GM11168 (cell line): ENCODE data around the gene TUBGCP2.

Experiments
- in situ Hi-C: fragments of 300-500 bp; cut with MboI; formaldehyde crosslinking; loops from one replicate; pipeline ENCODE4 v1.12.0; 2022; ENCODE audit warnings: low sequenced_read_pairs; ENCODE audit not compliant: unreplicated experiment

TUBGCP2 gene

DNA sequence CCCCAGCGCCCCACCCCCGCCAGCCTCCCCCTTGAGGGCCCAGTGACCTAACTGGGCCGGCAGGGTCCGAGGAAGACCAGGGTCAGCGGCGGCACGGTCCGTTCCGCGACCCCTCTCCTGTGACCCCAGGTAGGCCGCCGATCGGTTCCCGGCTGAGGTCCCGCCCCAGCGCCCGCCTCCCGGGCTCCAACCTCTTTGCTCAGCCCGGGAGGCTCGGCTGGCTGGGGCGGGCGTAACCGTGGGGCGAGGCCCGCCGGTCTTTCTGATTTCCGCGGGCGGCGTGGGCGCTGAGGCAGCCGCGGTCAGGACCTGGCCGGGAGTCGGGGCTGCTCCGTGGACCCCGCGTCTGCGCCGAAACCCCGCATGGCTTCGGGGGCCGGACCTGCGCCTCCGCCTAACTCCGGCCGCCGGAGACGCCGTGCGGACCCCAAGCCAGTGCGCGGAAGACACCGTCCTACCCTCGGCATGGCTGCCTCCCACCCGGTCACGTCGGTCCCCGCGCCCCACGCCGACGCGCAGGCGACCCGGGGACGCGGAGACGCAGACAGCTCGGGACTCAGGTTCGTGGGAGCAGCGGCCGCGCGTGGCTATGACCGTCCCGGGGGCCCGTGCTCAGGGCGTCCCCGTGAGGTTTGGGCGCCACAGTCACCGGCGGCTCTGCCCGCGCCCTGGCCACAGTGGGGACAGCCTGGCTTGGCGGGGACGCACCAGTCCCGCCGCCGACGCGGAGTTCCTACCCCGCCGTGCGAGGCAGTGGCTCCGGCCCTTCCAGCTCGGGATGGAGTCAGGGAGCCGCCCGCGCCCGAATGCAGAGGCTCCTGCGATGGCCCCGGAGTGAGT, 72.1 kb downstream of the TUBGCP2 start:
- in situ Hi-C loops: loop anchor here (10.0 kb wide), 1 partner anchor 92 kb away; no protein-coding TSS in a partner anchor

GRCh38 chr10:133235932-133236331, 72.7 kb downstream of the TUBGCP2 start:
- in situ Hi-C loops: loop anchor here (10.0 kb wide), 1 partner anchor 91 kb away; no protein-coding TSS in a partner anchor

GRCh38 chr10:133235265-133235855, 73.3 kb downstream of the TUBGCP2 start:
- in situ Hi-C loops: loop anchor here (10.0 kb wide), 1 partner anchor 91 kb away; no protein-coding TSS in a partner anchor

GRCh38 chr10:133234796-133235195, 73.9 kb downstream of the TUBGCP2 start:
- in situ Hi-C loops: loop anchor here (10.0 kb wide), 1 partner anchor 90 kb away; no protein-coding TSS in a partner anchor

DNA sequence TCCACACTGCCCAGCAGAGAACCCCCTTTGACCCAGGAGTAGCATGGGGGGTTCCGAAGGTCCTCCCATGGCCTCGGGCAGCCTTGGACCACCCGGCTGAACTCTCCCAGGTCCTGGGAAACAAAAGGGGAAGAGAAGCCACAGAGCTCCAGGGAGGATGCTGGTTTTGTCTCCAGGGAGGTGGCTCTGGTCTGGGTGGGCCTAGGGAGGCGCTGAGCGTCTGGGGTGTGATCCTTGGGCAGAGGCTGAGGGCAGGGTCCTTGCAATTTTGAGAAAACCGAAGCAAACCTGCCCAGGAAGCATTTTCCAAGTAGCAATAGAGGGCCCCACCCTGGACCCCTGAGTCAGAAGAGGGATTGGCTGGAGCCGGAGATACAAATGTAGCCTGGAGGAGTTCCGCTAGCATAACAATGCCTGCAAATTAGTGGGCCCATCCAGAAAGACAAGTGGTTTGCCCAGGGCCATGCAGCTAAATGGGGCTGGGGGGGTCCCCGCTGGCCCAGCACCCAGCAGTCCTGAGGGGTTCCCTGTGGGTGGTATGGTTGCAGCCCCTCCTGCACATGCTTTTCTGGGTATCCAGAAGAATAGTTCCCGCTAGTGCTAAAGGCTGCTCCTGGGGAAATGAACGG, 76.6 kb downstream of the TUBGCP2 start:
- in situ Hi-C loops: loop anchor here (10.0 kb wide), 1 partner anchor 87 kb away; no protein-coding TSS in a partner anchor

- in situ Hi-C loops: loop anchor here (10.0 kb wide), 1 partner anchor 87 kb away; no protein-coding TSS in a partner anchor
Observed at GRCh38 chr10:133231244-133231945, 77.3 kb downstream of the TUBGCP2 start.

GRCh38 chr10:133230387-133231195, 78.1 kb downstream of the TUBGCP2 start:
- in situ Hi-C loops: loop anchor here (10.0 kb wide), 1 partner anchor 86 kb away; no protein-coding TSS in a partner anchor

- in situ Hi-C loops: loop anchor here (10.0 kb wide), 1 partner anchor 85 kb away; no protein-coding TSS in a partner anchor
Observed at GRCh38 chr10:133230044-133230361, 78.7 kb downstream of the TUBGCP2 start, which contains the start of gene UTF1. TSS of gene UTF1 (plus strand) at chr10:133230217. CDS start at chr10:133230289, 72 bp downstream.

GRCh38 chr10:133229265-133230043, 79.2 kb downstream of the TUBGCP2 start:
- in situ Hi-C loops: loop anchor here (10.0 kb wide), 1 partner anchor 85 kb away; no protein-coding TSS in a partner anchor
